ENCODE data around the gene MORN3.
A peak's percentile ranks its signal among the peaks of the same experiment; 100 is the strongest.
"Not testable (repeated sequence)": the region's sequence is repeated elsewhere in the genome, so short reads cannot be mapped to it uniquely, and the experiment has no call there.

Gene MORN3

GRCh38 chr12:121713257-121713777, 43.9 kb upstream of the MORN3 start:
- TF ChIP-seq, protein P1, sequence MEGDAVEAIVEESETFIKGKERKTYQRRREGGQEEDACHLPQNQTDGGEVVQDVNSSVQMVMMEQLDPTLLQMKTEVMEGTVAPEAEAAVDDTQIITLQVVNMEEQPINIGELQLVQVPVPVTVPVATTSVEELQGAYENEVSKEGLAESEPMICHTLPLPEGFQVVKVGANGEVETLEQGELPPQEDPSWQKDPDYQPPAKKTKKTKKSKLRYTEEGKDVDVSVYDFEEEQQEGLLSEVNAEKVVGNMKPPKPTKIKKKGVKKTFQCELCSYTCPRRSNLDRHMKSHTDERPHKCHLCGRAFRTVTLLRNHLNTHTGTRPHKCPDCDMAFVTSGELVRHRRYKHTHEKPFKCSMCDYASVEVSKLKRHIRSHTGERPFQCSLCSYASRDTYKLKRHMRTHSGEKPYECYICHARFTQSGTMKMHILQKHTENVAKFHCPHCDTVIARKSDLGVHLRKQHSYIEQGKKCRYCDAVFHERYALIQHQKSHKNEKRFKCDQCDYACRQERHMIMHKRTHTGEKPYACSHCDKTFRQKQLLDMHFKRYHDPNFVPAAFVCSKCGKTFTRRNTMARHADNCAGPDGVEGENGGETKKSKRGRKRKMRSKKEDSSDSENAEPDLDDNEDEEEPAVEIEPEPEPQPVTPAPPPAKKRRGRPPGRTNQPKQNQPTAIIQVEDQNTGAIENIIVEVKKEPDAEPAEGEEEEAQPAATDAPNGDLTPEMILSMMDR (conservative IDR thresholded peaks at IDR 0.05; ENCODE audit: low read depth, low read length): no peak
- peak overlapping the region; percentile 86 for H3K4me3 ChIP-seq (ENCODE audit: low read length)
- no peak for DNase-seq (ENCODE audit: low read depth)

DNA sequence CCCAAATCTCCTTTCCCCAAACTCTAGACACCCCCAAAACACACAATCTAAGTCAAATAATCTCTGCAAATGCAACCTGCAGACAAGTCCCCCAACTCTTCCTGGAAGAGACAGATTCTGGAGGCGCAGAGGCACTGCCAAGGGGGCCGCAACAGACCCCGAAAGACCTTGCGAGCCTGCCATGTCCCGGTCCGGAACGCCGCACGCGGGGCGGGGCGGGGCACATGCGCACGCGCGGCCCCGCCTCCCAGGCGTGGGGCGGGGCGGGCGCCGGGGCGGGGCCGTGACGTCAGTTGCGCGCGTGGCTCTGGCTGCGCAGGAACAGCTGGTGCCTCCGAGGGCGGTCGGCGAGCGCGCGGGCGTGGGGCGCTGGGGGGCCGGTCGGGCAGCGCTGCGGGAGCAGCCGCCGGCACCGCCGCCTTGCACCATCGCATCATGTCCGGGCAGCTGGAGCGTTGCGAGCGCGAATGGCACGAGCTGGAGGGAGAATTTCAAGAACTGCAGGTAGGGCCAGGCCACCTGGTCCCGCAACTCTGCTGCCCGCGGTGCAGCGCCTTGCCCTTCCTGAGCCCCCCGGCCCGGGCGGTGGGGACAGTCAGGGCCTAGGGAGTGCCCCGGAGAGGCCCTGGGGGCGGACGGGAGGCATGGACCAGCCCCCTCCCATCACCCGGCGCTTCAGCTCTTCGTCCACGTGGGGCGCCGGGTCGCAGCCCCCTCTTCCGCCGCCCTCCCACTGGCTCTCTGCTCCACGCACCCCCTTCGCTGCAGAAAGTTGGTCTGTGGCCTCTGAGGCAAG, 43.2 kb upstream of the MORN3 start, which contains the start of gene TMEM120B:
TMEM120B (plus strand) TSS at position 292 of the 796 bp plus-strand sequence; CDS start at position 436, 144 bp downstream.
- H3K4me3 ChIP-seq (ENCODE audit: low read length): peak within 1 kb of the TSS; percentile 86
- TF ChIP-seq, protein P1 (conservative IDR thresholded peaks at IDR 0.05; ENCODE audit: low read depth, low read length): peak; percentile 9
- DNase-seq (ENCODE audit: low read depth): no peak

DNA sequence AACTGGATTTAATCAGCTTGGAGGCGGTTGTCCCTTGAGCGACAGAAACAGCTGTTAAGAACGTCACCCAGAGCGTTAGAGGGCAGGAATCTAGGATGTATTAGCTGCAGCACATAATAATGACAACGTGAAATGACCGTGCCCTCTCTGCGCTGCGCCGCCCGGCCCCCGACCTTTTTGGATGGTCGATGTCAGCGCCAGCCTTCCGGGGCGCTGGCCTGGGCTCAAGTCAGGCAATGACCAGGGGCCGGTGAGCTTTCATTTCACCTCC, 42.7 kb upstream of the MORN3 start:
- TF ChIP-seq, protein P1 (conservative IDR thresholded peaks at IDR 0.05; ENCODE audit: low read depth, low read length): no peak
- no peak for DNase-seq (ENCODE audit: low read depth)
- H3K4me3 ChIP-seq (ENCODE audit: low read length): peak overlapping the region; percentile 76

DNA sequence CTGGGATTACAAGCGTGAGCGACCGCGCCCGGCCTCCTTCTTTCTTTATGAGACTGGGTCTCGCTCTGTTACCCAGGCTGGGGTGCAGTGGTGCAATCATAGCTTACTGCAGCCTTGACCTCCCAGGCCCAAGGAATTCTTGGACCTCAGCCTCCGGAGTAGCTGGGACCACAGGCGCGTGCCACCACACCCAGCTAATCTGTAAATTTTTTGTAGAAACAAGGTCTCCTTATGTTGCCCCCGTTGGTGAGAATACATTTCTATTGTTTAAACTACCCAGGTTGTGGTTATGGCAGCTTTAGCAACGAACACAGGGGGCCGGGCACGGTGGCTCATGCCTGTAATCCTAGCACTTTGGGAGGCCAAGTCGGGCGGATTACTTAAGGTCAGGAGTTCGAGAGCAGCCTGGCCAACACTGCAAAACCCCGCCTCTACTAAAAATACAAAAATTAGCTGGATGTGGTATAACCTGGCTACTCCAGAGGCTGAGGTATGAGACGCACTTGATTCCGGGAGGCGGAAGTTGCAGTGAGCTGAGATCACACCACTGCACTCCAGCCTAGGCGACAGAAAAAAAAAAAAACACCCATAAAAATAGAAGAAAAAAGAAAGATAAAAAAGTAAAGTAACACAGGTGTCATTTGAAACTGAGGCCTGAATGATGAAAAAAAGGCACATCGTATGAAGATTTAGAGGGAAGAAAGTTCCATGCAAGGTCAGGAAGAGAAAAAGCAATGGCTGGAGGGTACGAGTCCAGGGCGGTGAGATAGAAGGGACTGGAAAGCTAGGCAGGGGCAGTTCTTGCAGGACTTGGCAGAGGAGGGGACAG, 42.1 kb upstream of the MORN3 start:
- peak overlapping the region; percentile 76 for H3K4me3 ChIP-seq (ENCODE audit: low read length)
- TF ChIP-seq, protein P1 (conservative IDR thresholded peaks at IDR 0.05; ENCODE audit: low read depth, low read length): no peak
- DNase-seq (ENCODE audit: low read depth): peak; percentile 46

DNA sequence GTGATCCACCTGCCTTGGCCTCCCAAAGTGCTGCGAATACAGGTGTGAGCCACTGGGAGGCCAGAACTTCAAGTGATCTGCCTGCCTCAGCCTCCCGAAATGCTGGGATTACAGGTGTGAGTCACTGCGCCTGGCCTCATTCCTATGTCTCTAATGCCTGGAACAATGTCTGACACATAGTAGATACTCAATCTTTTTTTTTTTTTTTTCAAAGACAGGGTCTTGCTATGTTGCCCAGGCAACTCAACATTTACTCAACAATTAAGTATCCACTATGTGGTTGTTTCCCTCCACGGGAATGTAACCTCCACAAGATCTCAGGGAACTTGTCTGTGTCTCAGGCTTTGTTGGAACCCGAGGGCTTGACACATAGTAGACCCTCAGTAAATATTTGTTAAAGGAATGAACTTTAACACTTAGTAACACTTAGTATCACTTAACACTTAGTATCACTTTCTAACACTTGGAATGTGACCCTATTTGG, 40.1 kb upstream of the MORN3 start:
- no peak overlapping the region for H3K4me3 ChIP-seq (ENCODE audit: low read length)
- TF ChIP-seq, protein P1 (conservative IDR thresholded peaks at IDR 0.05; ENCODE audit: low read depth, low read length): peak; percentile 8
- peak; percentile 52 for DNase-seq (ENCODE audit: low read depth)

GRCh38 chr12:121709064-121709424, 39.6 kb upstream of the MORN3 start:
- not testable (repeated sequence) for H3K4me3 ChIP-seq (ENCODE audit: low read length); DNase-seq (ENCODE audit: low read depth)

DNA sequence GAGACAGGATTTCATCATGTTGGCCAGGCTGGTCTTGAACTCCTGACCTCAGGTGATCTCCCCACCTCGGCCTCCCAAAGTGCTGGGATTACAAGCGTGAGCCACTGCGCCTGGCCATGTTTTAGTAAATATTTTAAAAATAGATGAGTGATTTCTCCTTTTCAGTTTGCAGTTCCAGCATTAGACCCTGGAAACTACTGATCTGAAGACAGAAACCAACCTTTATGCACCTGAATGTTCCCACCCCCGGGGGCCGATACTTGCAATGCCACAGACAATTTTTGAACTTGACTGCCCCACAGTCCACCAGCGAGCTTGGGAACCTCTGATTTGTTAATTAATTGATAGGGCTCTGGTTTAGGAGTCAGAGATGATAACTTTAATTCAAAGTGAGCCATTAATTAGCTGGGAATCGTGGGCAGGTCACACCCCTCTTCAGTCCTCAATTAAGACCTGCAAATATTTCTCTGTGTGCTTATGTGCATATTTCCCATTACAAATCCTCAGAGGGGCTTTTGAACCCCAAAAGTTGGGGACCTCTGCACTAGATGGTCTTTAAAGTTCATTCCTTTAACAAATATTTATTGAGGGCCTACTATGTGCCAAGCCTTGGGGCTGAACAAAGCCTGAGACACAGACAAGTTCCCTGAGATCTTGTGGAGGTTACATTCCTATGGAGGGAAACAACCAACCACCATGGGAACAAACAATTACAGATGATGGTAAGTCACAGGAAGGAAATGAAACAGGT, 39.0 kb upstream of the MORN3 start:
- no peak overlapping the region for H3K4me3 ChIP-seq (ENCODE audit: low read length)
- TF ChIP-seq, protein P1 (conservative IDR thresholded peaks at IDR 0.05; ENCODE audit: low read depth, low read length): no peak
- no peak for DNase-seq (ENCODE audit: low read depth)

Measured in retinal pigment epithelial cell (primary cell).